Measurements from ENCODE around the gene ALG3.

- TF ChIP-seq CTCF (conservative IDR thresholded peaks at IDR 0.05; ENCODE audit: low read depth, low read length) (no peak), EZH2 (IDR thresholded peaks at IDR 0.05; ENCODE audit: borderline replicate concordance, low read depth, low read length, poor library complexity, severe bottlenecking) (no peak)
These were observed 9.1 kb downstream of the ALG3 start for GRCh38 chr3:184239708-184240107.

All from A673 (cell line).